ENCODE results near the gene TSPO.
"Not testable (repeated sequence)": the region's sequence is repeated elsewhere in the genome, so short reads cannot be mapped to it uniquely, and the experiment has no call there.

TSPO gene
- 19.3 to 46.2 (median 35.2) reads per million in 9 experiments for total RNA-seq

- DNase-seq (peak; percentile 39 to 47 (median 41)), ATAC-seq (replicated peaks) (peak; percentile 65)
- Mint-ChIP-seq H3K27ac (peak within 1 kb of the TSS; percentile 94), H3K27me3 (no peaks in the 10 kb centered on the region), H3K4me3 (peak within 1 kb of the TSS; percentile 97), H3K36me3 (ENCODE audit: insufficient read depth) (peaks cover 20% of the 10 kb centered on the region), H3K9me3 (no peaks in the 10 kb centered on the region), H3K4me1 (ENCODE audit: low read depth in 2 of 2) (peaks cover 15 to 25% of the 10 kb centered on the region in 2 donors)
Measured at GRCh38 chr22:43151251-43152002, at the start of gene TSPO. TSPO (plus strand) TSS chr22:43151559; CDS start chr22:43159239, 7,680 bp downstream.

- not testable (repeated sequence) for H3K36me3 Mint-ChIP-seq (ENCODE audit: insufficient read depth); H3K9me3 Mint-ChIP-seq; DNase-seq; H3K27me3 Mint-ChIP-seq; H3K4me1 Mint-ChIP-seq (ENCODE audit: low read depth in 2 of 2); H3K4me3 Mint-ChIP-seq; ATAC-seq (replicated peaks)
- H3K27ac Mint-ChIP-seq = peak overlapping the region in 1 of 2 donors; percentile 59
Measured at GRCh38 chr22:43104056-43104625, 47.2 kb upstream of the TSPO start.

- not testable (repeated sequence) for H3K4me3 Mint-ChIP-seq; H3K36me3 Mint-ChIP-seq (ENCODE audit: insufficient read depth); ATAC-seq (replicated peaks); H3K27me3 Mint-ChIP-seq; H3K9me3 Mint-ChIP-seq; DNase-seq; H3K4me1 Mint-ChIP-seq (ENCODE audit: low read depth in 2 of 2); H3K27ac Mint-ChIP-seq
Measured at GRCh38 chr22:43104950-43105349, 46.4 kb upstream of the TSPO start.

GRCh38 chr22:43106302-43106701 is 45.1 kb upstream of the TSPO start:
- no peak for ATAC-seq (replicated peaks)
- Mint-ChIP-seq H3K27me3 (no peaks in the 10 kb centered on the region), H3K27ac (no peak overlapping the region)

GRCh38 chr22:43109511-43109910 is 41.8 kb upstream of the TSPO start:
- no peaks in the 10 kb centered on the region for H3K9me3 Mint-ChIP-seq
- DNase-seq (no peak), ATAC-seq (replicated peaks) (no peak)
- no peaks in the 10 kb centered on the region for H3K27me3 Mint-ChIP-seq
- H3K4me1 Mint-ChIP-seq (ENCODE audit: low read depth in 2 of 2) = peaks cover 2 to 3% of the 10 kb centered on the region in 2 donors
- peak overlapping the region; percentile 43 to 45 for H3K4me3 Mint-ChIP-seq
- H3K27ac Mint-ChIP-seq = peak overlapping the region in 1 of 2 donors; percentile 34
- H3K36me3 Mint-ChIP-seq (ENCODE audit: insufficient read depth) = peaks cover 7% of the 10 kb centered on the region

More at GRCh38 chr22:43106302-43106701, 45.1 kb upstream of the TSPO start:
- peaks cover 4 to 8% of the 10 kb centered on the region in 2 donors for H3K4me1 Mint-ChIP-seq (ENCODE audit: low read depth in 2 of 2)
- no peak overlapping the region for H3K4me3 Mint-ChIP-seq
- H3K36me3 Mint-ChIP-seq (ENCODE audit: insufficient read depth) = peaks cover 4% of the 10 kb centered on the region
- H3K9me3 Mint-ChIP-seq = no peaks in the 10 kb centered on the region
- DNase-seq = no peak

- peak overlapping the region in 1 of 2 donors; percentile 52 for H3K27ac Mint-ChIP-seq
- H3K9me3 Mint-ChIP-seq = no peaks in the 10 kb centered on the region
- peaks cover 7% of the 10 kb centered on the region for H3K36me3 Mint-ChIP-seq (ENCODE audit: insufficient read depth)
- ATAC-seq (replicated peaks) (no peak), DNase-seq (no peak)
- peaks cover 2 to 3% of the 10 kb centered on the region in 2 donors for H3K4me1 Mint-ChIP-seq (ENCODE audit: low read depth in 2 of 2)
- H3K4me3 Mint-ChIP-seq = peak overlapping the region; percentile 72 to 75
- H3K27me3 Mint-ChIP-seq = no peaks in the 10 kb centered on the region
Measured at GRCh38 chr22:43109921-43110443, 41.4 kb upstream of the TSPO start.

GRCh38 chr22:43110444-43110926 is 40.9 kb upstream of the TSPO start, which contains the start of gene BIK:
BIK (plus strand) TSS chr22:43110750; CDS start chr22:43124023, 13,273 bp downstream.
- H3K4me1 Mint-ChIP-seq (ENCODE audit: low read depth in 2 of 2) = peaks cover 2 to 3% of the 10 kb centered on the region in 2 donors
- peak within 1 kb of the TSS; percentile 34 to 52 for H3K27ac Mint-ChIP-seq
- no peaks in the 10 kb centered on the region for H3K27me3 Mint-ChIP-seq
- DNase-seq (peak in 2 of 3 experiments; percentile 14 to 26), ATAC-seq (replicated peaks) (peak; percentile 60)
- H3K9me3 Mint-ChIP-seq = no peaks in the 10 kb centered on the region
- H3K36me3 Mint-ChIP-seq (ENCODE audit: insufficient read depth) = peaks cover 7% of the 10 kb centered on the region
- peak within 1 kb of the TSS; percentile 72 to 75 for H3K4me3 Mint-ChIP-seq

GRCh38 chr22:43110927-43111623 is 40.3 kb upstream of the TSPO start:
- Mint-ChIP-seq H3K9me3 (no peaks in the 10 kb centered on the region), H3K27me3 (no peaks in the 10 kb centered on the region), H3K4me1 (ENCODE audit: low read depth in 2 of 2) (peaks cover 2 to 3% of the 10 kb centered on the region in 2 donors), H3K36me3 (ENCODE audit: insufficient read depth) (peaks cover 7% of the 10 kb centered on the region), H3K4me3 (peak overlapping the region; percentile 72 to 75), H3K27ac (peak overlapping the region in 1 of 2 donors; percentile 15)
- peak; percentile 20 to 26 (median 23) for DNase-seq
- ATAC-seq (replicated peaks) = peak; percentile 81

- Mint-ChIP-seq H3K27ac (no peak overlapping the region), H3K4me1 (ENCODE audit: low read depth in 2 of 2) (peaks cover 2 to 3% of the 10 kb centered on the region in 2 donors), H3K36me3 (ENCODE audit: insufficient read depth) (peaks cover 7% of the 10 kb centered on the region), H3K9me3 (no peaks in the 10 kb centered on the region), H3K4me3 (no peak overlapping the region), H3K27me3 (no peaks in the 10 kb centered on the region)
- ATAC-seq (replicated peaks) (no peak), DNase-seq (no peak)
Measured at GRCh38 chr22:43113526-43114251, 37.7 kb upstream of the TSPO start.

GRCh38 chr22:43114958-43115357 is 36.4 kb upstream of the TSPO start:
- no peak for ATAC-seq (replicated peaks)
- H3K27ac Mint-ChIP-seq = no peak overlapping the region
- H3K4me1 Mint-ChIP-seq (ENCODE audit: low read depth in 2 of 2) = peaks cover 2 to 3% of the 10 kb centered on the region in 2 donors
- no peak for DNase-seq
- peaks cover 7% of the 10 kb centered on the region for H3K36me3 Mint-ChIP-seq (ENCODE audit: insufficient read depth)
- no peaks in the 10 kb centered on the region for H3K9me3 Mint-ChIP-seq
- H3K4me3 Mint-ChIP-seq = no peak overlapping the region
- H3K27me3 Mint-ChIP-seq = no peaks in the 10 kb centered on the region

- Mint-ChIP-seq H3K4me3 (no peak overlapping the region), H3K9me3 (no peaks in the 10 kb centered on the region), H3K36me3 (ENCODE audit: insufficient read depth) (no peaks in the 10 kb centered on the region), H3K27me3 (no peaks in the 10 kb centered on the region), H3K4me1 (ENCODE audit: low read depth in 2 of 2) (peaks cover 0 to 3% of the 10 kb centered on the region in 2 donors), H3K27ac (no peak overlapping the region)
- DNase-seq (no peak), ATAC-seq (replicated peaks) (no peak)
Measured at GRCh38 chr22:43116932-43117331, 34.4 kb upstream of the TSPO start.

GRCh38 chr22:43118024-43118849 is 33.1 kb upstream of the TSPO start:
- Mint-ChIP-seq H3K27ac (no peak overlapping the region), H3K4me3 (no peak overlapping the region), H3K4me1 (ENCODE audit: low read depth in 2 of 2) (peaks cover 0 to 2% of the 10 kb centered on the region in 2 donors)

More at GRCh38 chr22:43118024-43118849, 33.1 kb upstream of the TSPO start:
- Mint-ChIP-seq H3K27me3 (no peaks in the 10 kb centered on the region), H3K36me3 (ENCODE audit: insufficient read depth) (no peaks in the 10 kb centered on the region), H3K9me3 (no peaks in the 10 kb centered on the region)
- DNase-seq = no peak
- no peak for ATAC-seq (replicated peaks)
